Bronchial epithelial cell (primary cell): Measurements from ENCODE around the gene STIM2. TPM values are rescaled to one million over a fixed set of nuclear protein-coding genes. Genes with fewer than 3 reads are reported as not detected.
A peak's percentile ranks its signal among the peaks of the same experiment; 100 is the strongest.

Experiments
- DNase-seq: peaks from one replicate; pipeline ENCODE4 v3.0.0-alpha.2; 2010; ENCODE audit warnings: low read depth
- FAIRE-seq: peaks from 2 replicates; lab custom pipeline; 2011; peaks lifted over from hg19 to GRCh38; lab: Jason Lieb, UNC
- H3K27me3 ChIP-seq: 2 replicates; pipeline ENCODE4 v1.5.1; 2011; ENCODE audit warnings: low read length; ENCODE audit not compliant: control insufficient read depth, insufficient read depth
- H3K36me3 ChIP-seq: 2 replicates; pipeline ENCODE4 v1.5.1; 2011; ENCODE audit warnings: low read length; ENCODE audit not compliant: control insufficient read depth, insufficient read depth
- H3K4me3 ChIP-seq: 2 replicates; pipeline ENCODE4 v1.5.1; 2011; ENCODE audit warnings: mild to moderate bottlenecking, low read depth, low read length, control low read depth
- total RNA-seq: library from RNA; depleted of rRNA; stranded (reverse); fragments of >200 nt; gene quantifications from 2 replicates; pipeline ENCODE4 v1.2.1, GENCODE V29; 2014
- TF ChIP-seq, protein P1 (sequence below): IDR thresholded peaks from 2 replicates; pipeline ENCODE4 v1.5.1; 2011; ENCODE audit warnings: mild to moderate bottlenecking, moderate library complexity, low read length, control low read depth, inconsistent platforms; ENCODE audit not compliant: insufficient read depth, severe bottlenecking

STIM2 gene
- total RNA-seq, 1 donor from 2014 or later, result 7.6 TPM

- TF ChIP-seq, protein P1, sequence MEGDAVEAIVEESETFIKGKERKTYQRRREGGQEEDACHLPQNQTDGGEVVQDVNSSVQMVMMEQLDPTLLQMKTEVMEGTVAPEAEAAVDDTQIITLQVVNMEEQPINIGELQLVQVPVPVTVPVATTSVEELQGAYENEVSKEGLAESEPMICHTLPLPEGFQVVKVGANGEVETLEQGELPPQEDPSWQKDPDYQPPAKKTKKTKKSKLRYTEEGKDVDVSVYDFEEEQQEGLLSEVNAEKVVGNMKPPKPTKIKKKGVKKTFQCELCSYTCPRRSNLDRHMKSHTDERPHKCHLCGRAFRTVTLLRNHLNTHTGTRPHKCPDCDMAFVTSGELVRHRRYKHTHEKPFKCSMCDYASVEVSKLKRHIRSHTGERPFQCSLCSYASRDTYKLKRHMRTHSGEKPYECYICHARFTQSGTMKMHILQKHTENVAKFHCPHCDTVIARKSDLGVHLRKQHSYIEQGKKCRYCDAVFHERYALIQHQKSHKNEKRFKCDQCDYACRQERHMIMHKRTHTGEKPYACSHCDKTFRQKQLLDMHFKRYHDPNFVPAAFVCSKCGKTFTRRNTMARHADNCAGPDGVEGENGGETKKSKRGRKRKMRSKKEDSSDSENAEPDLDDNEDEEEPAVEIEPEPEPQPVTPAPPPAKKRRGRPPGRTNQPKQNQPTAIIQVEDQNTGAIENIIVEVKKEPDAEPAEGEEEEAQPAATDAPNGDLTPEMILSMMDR, result no peak
- Histone ChIP-seq H3K36me3 (no peaks in the 10 kb centered on the region), H3K27me3 (no peaks in the 10 kb centered on the region), H3K4me3 (no peak overlapping the region)
- FAIRE-seq (no peak), DNase-seq (peak; percentile 82)
These were observed 18.3 kb downstream of the STIM2 start for GRCh38 chr4:26878794-26879391.

DNA sequence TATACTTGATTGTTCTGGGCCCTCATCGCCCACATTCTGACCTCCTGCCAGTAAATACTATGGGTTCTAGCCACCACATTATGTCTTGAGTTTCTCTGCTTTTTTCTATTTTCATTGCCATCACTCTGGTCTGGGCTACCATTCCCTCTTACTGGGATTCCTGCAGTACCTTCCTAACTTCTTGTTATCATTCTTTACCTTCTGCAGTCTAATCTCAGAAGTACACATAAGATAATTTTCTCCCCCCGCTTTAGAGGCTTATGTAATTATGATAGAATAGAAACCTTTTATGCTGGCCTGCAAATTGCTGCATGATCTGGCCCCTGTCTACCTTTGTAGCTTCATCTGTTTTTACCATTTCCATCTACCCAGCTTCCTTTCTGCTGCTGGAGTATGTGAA lies 19.2 kb downstream of the STIM2 start:
- H3K36me3 ChIP-seq, result no peaks in the 10 kb centered on the region
- FAIRE-seq (no peak), DNase-seq (no peak)
- H3K27me3 ChIP-seq, result no peaks in the 10 kb centered on the region
- TF ChIP-seq, protein P1, result no peak
- H3K4me3 ChIP-seq, result no peak overlapping the region

GRCh38 chr4:26884026-26884425 lies 23.4 kb downstream of the STIM2 start:
- H3K27me3 ChIP-seq, result no peaks in the 10 kb centered on the region
- no peak for FAIRE-seq
- H3K4me3 ChIP-seq, result no peak overlapping the region
- DNase-seq, result no peak
- TF ChIP-seq, protein P1, result no peak
- no peaks in the 10 kb centered on the region for H3K36me3 ChIP-seq

DNA sequence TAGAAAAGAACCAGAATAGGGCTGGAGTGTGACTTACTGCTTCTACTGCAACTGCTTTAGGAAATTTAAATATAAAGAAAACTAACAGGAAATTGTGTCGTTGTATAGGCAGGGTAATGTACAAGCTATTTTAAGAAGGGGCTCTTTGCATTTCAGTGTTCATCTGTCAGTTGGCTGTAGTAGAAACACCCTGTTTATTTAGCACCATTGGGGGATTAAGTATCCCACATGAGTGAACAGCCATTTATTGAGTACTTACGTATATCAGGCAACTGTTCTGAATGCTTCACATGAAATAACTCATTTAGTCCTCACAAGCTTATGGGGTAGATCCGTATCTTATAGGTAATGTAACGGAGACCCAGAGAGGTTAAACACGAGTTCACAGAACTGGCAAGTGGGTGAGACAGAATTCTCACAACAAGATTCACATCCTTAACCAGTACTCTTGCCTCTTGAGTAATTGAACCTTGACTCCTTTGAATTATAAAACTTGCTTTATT lies 23.9 kb downstream of the STIM2 start:
- no peaks in the 10 kb centered on the region for H3K36me3 ChIP-seq
- DNase-seq (no peak), FAIRE-seq (no peak)
- no peaks in the 10 kb centered on the region for H3K27me3 ChIP-seq
- no peak overlapping the region for H3K4me3 ChIP-seq
- TF ChIP-seq, protein P1, result no peak

- H3K4me3 ChIP-seq, result no peak overlapping the region
- TF ChIP-seq, protein P1, result no peak
- FAIRE-seq, result no peak
- no peaks in the 10 kb centered on the region for H3K27me3 ChIP-seq
- DNase-seq, result peak; percentile 52
- no peaks in the 10 kb centered on the region for H3K36me3 ChIP-seq
These were observed 25.3 kb downstream of the STIM2 start for GRCh38 chr4:26885912-26886274.

GRCh38 chr4:26887143-26887542 lies 26.5 kb downstream of the STIM2 start:
- TF ChIP-seq, protein P1, result no peak
- no peaks in the 10 kb centered on the region for H3K36me3 ChIP-seq
- no peak overlapping the region for H3K4me3 ChIP-seq
- no peaks in the 10 kb centered on the region for H3K27me3 ChIP-seq
- DNase-seq, result no peak
- no peak for FAIRE-seq
